Stimulated activated CD8-positive, alpha-beta memory T cell treated with anti-CD3 and anti-CD28 coated beads, Interleukin-7, amount 100 ng/mL, for 4 hours (primary cell): ENCODE results near the gene FEV.
"Not testable (repeated sequence)": the region's sequence is repeated elsewhere in the genome, so short reads cannot be mapped to it uniquely, and the experiment has no call there.

Source experiments
- DNase-seq, 2 donors: peaks; one replicate each; pipeline ENCODE4 v3.0.0-alpha.2; 2020; ENCODE audit warnings: low read depth in 2 of 2

FEV gene

GRCh38 chr2:218931751-218932150, 53.2 kb downstream of the FEV start:
- not testable (repeated sequence) for DNase-seq
